Activated naive CD8-positive, alpha-beta T cell treated with anti-CD3 and anti-CD28 coated beads for 36 hours (primary cell): ENCODE data around the gene HIP1. TPM values are rescaled to one million over a fixed set of nuclear protein-coding genes. Genes with fewer than 3 reads are reported as not detected.
"Not testable (repeated sequence)": the region's sequence is repeated elsewhere in the genome, so short reads cannot be mapped to it uniquely, and the experiment has no call there.

ENCODE experiments used
- DNase-seq: peaks from one replicate; pipeline ENCODE4 v3.0.0; 2021
- H3K27ac Mint-ChIP-seq: one replicate; pipeline ENCODE4 v1.8.0; 2022; ENCODE audit warnings: mild to moderate bottlenecking, moderate library complexity, mixed read lengths
- H3K27me3 Mint-ChIP-seq: one replicate; pipeline ENCODE4 v1.8.0; 2022; ENCODE audit warnings: mild to moderate bottlenecking, mixed read lengths
- H3K36me3 Mint-ChIP-seq: one replicate; pipeline ENCODE4 v1.8.0; 2021; ENCODE audit warnings: mild to moderate bottlenecking, mixed read lengths
- H3K4me1 Mint-ChIP-seq: one replicate; pipeline ENCODE4 v1.8.0; 2021; ENCODE audit warnings: mixed read lengths
- H3K4me3 Mint-ChIP-seq: one replicate; pipeline ENCODE4 v1.8.0; 2022; ENCODE audit warnings: mild to moderate bottlenecking, moderate library complexity, mixed read lengths
- H3K9me3 Mint-ChIP-seq: one replicate; pipeline ENCODE4 v1.8.0; 2022; ENCODE audit warnings: mixed read lengths
- total RNA-seq, 2 experiments: library from RNA; stranded (reverse); gene quantifications; one replicate each; pipeline ENCODE4 v1.2.3, GENCODE V29; 2021

Gene HIP1
- total RNA-seq, 2 experiments from 2014 or later: 1.4 to 1.9 TPM

DNA sequence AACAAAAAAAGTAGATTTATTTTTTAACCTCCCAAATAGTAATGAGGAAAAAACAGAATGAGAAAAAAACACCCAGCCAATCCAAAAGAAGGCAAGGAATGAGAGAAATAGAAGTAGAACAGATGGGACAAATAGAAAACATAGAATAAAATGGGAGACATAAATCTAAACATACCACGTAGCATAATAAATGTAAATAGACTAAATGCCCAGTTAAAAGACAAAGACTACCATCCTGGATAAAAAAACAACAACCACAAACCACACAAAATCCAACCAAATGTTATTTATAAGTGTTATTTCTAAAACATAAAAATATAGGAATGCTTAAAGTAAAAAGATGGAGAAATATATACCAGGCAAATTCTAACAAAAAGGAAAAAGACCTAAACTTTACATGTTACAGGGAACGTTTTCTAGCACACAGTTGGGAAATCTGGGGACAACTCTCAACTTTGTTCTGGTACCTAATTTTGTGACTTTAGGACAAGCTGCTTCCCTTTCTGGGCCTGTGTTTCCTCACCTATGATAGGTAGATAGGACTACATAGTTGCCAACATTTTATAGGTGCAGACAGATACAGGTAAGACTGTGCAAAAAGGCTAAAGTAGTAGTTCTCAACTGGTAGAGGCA is 148.3 kb downstream of the HIP1 start:
- Mint-ChIP-seq H3K9me3 (no peaks in the 10 kb centered on the region), H3K36me3 (no peaks in the 10 kb centered on the region), H3K27me3 (no peaks in the 10 kb centered on the region), H3K4me3 (no peak overlapping the region), H3K27ac (no peak overlapping the region), H3K4me1 (peaks cover 4% of the 10 kb centered on the region)
- DNase-seq: no peak

DNA sequence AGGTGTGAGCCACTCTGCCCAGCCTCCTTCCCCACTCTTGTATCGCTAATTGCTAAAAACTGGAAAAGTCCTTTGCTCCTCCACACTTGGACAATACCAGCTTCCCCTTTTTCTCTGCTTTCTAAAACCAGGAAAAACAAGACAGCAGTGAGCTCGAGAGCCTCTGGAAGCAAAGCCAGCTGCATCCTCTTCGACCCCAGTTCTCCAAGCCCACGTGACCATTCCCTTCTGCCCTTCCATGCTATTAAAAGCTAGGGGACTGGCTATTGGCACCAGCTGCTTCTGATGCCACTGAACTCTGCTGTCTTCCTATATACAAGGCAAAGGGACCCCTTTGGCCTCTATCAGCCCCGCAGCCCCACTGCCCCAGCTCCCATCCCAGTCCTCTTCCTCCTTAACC is 154.4 kb downstream of the HIP1 start:
- Mint-ChIP-seq H3K27me3 (no peaks in the 10 kb centered on the region), H3K4me3 (no peak overlapping the region), H3K36me3 (no peaks in the 10 kb centered on the region), H3K4me1 (no peaks in the 10 kb centered on the region), H3K27ac (no peak overlapping the region), H3K9me3 (no peaks in the 10 kb centered on the region)
- no peak for DNase-seq

GRCh38 chr7:75583255-75583654 is 155.5 kb downstream of the HIP1 start:
- DNase-seq: no peak
- Mint-ChIP-seq H3K4me3 (no peak overlapping the region), H3K27ac (no peak overlapping the region), H3K4me1 (no peaks in the 10 kb centered on the region), H3K36me3 (no peaks in the 10 kb centered on the region), H3K9me3 (no peaks in the 10 kb centered on the region), H3K27me3 (no peaks in the 10 kb centered on the region)

DNA sequence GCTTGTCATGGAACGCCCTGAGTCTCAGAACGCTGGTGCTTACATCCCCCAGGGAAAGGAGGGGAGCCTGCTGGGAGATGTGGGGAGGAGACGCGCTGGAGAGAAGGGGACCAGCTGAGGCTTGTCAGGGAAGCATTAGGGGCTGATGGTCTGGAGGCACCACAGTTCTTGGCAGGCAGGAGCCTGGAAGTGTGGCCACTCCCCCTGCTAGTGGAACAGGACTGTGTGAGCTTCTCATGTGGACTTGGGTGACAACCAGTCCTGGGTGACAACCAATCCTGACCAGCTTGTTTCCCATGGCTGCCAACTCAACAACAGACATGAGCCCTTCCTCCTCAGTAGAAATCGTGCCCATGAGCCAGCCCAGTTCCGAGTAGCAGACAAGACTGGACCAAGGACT is 158.8 kb downstream of the HIP1 start:
- Mint-ChIP-seq H3K27me3 (no peaks in the 10 kb centered on the region), H3K27ac (peak overlapping the region; percentile 38), H3K36me3 (no peaks in the 10 kb centered on the region), H3K4me1 (no peaks in the 10 kb centered on the region), H3K4me3 (no peak overlapping the region), H3K9me3 (no peaks in the 10 kb centered on the region)
- no peak for DNase-seq

DNA sequence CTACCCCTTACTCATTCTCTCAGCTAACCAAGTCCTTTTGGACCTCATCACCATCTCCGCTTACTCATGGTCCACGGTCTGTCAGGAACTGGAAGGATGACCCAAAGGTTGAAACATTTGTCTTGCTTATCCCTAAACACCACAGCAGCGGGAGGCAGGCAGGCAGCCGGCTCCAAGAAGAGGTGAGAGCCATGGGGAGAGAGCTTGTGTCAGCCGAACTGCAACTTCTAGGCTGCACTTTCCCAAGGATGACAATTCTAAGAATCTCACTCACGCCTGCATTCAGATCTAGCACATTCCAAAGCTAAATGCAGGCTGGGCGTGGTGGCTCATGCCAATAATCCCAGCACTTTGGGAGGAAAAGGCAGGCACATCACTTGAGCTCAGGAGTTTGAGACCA is 160.7 kb downstream of the HIP1 start:
- Mint-ChIP-seq H3K27ac (no peak overlapping the region), H3K4me1 (no peaks in the 10 kb centered on the region), H3K27me3 (no peaks in the 10 kb centered on the region), H3K9me3 (no peaks in the 10 kb centered on the region), H3K4me3 (no peak overlapping the region), H3K36me3 (no peaks in the 10 kb centered on the region)
- DNase-seq: no peak

GRCh38 chr7:75575488-75576121 is 163.1 kb downstream of the HIP1 start:
- DNase-seq: no peak
- Mint-ChIP-seq H3K27ac (no peak overlapping the region), H3K27me3 (no peaks in the 10 kb centered on the region), H3K4me1 (no peaks in the 10 kb centered on the region), H3K36me3 (no peaks in the 10 kb centered on the region), H3K4me3 (no peak overlapping the region), H3K9me3 (no peaks in the 10 kb centered on the region)

- no peak for DNase-seq
- Mint-ChIP-seq H3K36me3 (no peaks in the 10 kb centered on the region), H3K27me3 (no peaks in the 10 kb centered on the region), H3K9me3 (no peaks in the 10 kb centered on the region), H3K4me3 (no peak overlapping the region), H3K27ac (no peak overlapping the region), H3K4me1 (no peaks in the 10 kb centered on the region)
Measured at GRCh38 chr7:75573477-75574019, 165.2 kb downstream of the HIP1 start.

GRCh38 chr7:75572814-75573213 is 165.9 kb downstream of the HIP1 start:
- no peaks in the 10 kb centered on the region for H3K27me3 Mint-ChIP-seq
- no peaks in the 10 kb centered on the region for H3K4me1 Mint-ChIP-seq
- no peaks in the 10 kb centered on the region for H3K9me3 Mint-ChIP-seq
- no peak overlapping the region for H3K27ac Mint-ChIP-seq
- no peak for DNase-seq
- H3K4me3 Mint-ChIP-seq: no peak overlapping the region
- no peaks in the 10 kb centered on the region for H3K36me3 Mint-ChIP-seq

DNA sequence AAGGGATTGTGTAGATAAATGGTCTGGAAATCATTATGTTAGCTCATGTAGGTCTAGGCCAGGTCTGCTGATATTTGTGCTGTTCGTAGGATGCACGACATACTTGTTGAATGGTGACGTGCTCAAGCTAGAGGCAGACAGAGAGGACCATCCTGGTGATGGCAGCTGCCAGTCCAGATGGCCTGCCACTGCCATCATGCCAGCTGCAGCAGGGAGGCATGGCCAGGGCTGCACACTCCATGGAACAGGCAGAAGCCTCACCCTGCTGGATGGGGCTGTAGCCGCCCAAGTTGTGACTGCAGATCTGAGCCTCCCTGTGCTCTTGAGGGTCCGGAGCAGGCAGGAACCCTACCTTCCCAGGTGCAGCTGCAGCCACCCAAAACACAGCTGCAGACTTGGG is 166.3 kb downstream of the HIP1 start:
- Mint-ChIP-seq H3K36me3 (no peaks in the 10 kb centered on the region), H3K4me1 (no peaks in the 10 kb centered on the region), H3K4me3 (no peak overlapping the region), H3K9me3 (no peaks in the 10 kb centered on the region), H3K27ac (no peak overlapping the region), H3K27me3 (no peaks in the 10 kb centered on the region)
- DNase-seq: no peak

- H3K4me1 Mint-ChIP-seq: no peaks in the 10 kb centered on the region
- no peak for DNase-seq
- H3K9me3 Mint-ChIP-seq: no peaks in the 10 kb centered on the region
- no peaks in the 10 kb centered on the region for H3K36me3 Mint-ChIP-seq
- H3K27me3 Mint-ChIP-seq: no peaks in the 10 kb centered on the region
- H3K4me3 Mint-ChIP-seq: no peak overlapping the region
- no peak overlapping the region for H3K27ac Mint-ChIP-seq
Measured at GRCh38 chr7:75571209-75571608, 167.5 kb downstream of the HIP1 start.

GRCh38 chr7:75569629-75570282 is 169.0 kb downstream of the HIP1 start:
- not testable (repeated sequence) for H3K27me3 Mint-ChIP-seq, H3K36me3 Mint-ChIP-seq, DNase-seq, H3K9me3 Mint-ChIP-seq, H3K4me3 Mint-ChIP-seq, H3K4me1 Mint-ChIP-seq, H3K27ac Mint-ChIP-seq

DNA sequence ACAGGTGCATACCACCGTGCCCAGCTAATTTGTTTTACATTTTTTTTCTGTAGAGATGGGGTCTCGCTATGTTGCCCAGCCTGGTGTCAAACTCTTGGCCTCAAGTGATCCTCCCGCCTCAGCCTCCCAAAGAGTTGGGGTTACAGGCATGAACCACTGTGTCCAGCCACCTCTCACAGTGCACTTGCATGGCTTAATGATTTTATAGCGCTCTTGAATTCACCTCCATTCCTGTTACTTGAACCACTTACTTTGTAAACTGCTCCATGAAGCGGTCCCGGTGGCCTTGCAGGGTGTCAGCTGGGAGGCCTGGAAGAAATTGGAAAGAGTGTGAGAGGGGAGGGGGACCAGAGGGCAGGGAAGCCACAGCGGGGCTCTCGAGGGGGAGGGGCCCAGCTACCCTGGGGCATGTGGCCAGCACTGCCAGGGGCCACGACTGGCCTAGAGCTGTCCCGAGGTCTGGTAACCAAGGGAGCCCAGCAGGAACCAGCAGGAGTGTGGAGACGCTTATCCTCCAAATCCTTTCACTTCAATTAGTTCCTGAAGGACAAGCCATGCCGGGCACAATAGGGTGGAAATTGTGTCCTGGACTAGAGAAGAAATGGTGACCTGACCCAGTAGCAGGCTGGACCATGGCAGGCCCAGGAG is 170.7 kb downstream of the HIP1 start:
- Mint-ChIP-seq H3K4me3 (no peak overlapping the region), H3K27ac (no peak overlapping the region), H3K9me3 (no peaks in the 10 kb centered on the region), H3K27me3 (no peaks in the 10 kb centered on the region), H3K36me3 (peaks cover 5% of the 10 kb centered on the region), H3K4me1 (no peaks in the 10 kb centered on the region)
- no peak for DNase-seq

GRCh38 chr7:75565132-75565837 is 173.5 kb downstream of the HIP1 start:
- no peaks in the 10 kb centered on the region for H3K4me1 Mint-ChIP-seq
- H3K36me3 Mint-ChIP-seq: peaks cover 22% of the 10 kb centered on the region
- no peaks in the 10 kb centered on the region for H3K27me3 Mint-ChIP-seq
- no peak for DNase-seq
- H3K4me3 Mint-ChIP-seq: no peak overlapping the region
- H3K9me3 Mint-ChIP-seq: peaks cover 8% of the 10 kb centered on the region
- H3K27ac Mint-ChIP-seq: no peak overlapping the region

GRCh38 chr7:75563171-75563570 is 175.6 kb downstream of the HIP1 start:
- DNase-seq: no peak
- Mint-ChIP-seq H3K9me3 (peaks cover 8% of the 10 kb centered on the region), H3K4me3 (no peak overlapping the region), H3K27me3 (no peaks in the 10 kb centered on the region), H3K4me1 (no peaks in the 10 kb centered on the region), H3K27ac (no peak overlapping the region), H3K36me3 (peaks cover 22% of the 10 kb centered on the region)

DNA sequence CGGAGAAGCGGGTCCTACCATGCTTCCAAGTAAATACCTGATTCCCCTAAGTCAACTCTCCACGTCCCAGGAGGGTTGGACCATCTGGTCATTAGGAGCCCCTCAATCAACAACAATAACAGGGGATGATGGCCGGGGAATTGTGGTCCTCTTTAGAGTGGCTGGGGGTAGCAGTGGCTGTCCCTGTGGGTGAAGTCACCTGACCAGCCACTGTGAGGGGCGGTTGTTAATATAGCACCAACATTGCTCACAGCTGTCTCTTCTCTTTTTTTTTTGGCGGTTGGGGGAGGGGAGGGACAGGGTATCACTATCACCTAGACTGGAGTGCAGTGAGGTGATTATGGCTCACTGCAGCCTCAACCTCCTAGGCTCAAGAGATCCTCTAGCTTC is 178.8 kb downstream of the HIP1 start:
- no peaks in the 10 kb centered on the region for H3K4me1 Mint-ChIP-seq
- peaks cover 22% of the 10 kb centered on the region for H3K36me3 Mint-ChIP-seq
- no peak overlapping the region for H3K4me3 Mint-ChIP-seq
- DNase-seq: no peak
- H3K9me3 Mint-ChIP-seq: peaks cover 8% of the 10 kb centered on the region
- no peaks in the 10 kb centered on the region for H3K27me3 Mint-ChIP-seq
- H3K27ac Mint-ChIP-seq: no peak overlapping the region
